Body of pancreas (tissue), 4 donors: ENCODE measurements around the gene MLH1. TPM values are rescaled to one million over a fixed set of nuclear protein-coding genes. Genes with fewer than 3 reads are reported as not detected.

Experiments
- ATAC-seq: fragments of 150-250 bp; one replicate; pipeline ENCODE4 v1.9.1; 2016
- DNase-seq, 4 donors: peaks; one replicate each; pipeline ENCODE4 v3.0.0-alpha.2; 2019
- H3K27ac ChIP-seq, 4 donors: fragments of 200-600 bp; sonication (generic); 1 replicate in 3 of 4; 2 replicates in 1 of 4; pipeline versions ENCODE4 v1.5.1 to v1.6.1; 2016 to 2019; ENCODE audit warnings: mild to moderate bottlenecking in 1 of 4, mixed read lengths in 1 of 4, moderate library complexity in 1 of 4
- H3K27me3 ChIP-seq, 2 donors: fragments of 200-600 bp; sonication (generic); one replicate each; pipeline ENCODE4 v1.6.0; 2016; ENCODE audit warnings: mild to moderate bottlenecking in 1 of 2
- H3K36me3 ChIP-seq, 2 donors: fragments of 200-600 bp; sonication (generic); replicated peaks in 1 of 2; 2 replicates each; pipeline ENCODE4 v1.5.1; 2016; ENCODE audit warnings: low read depth in 2 of 2; ENCODE audit not compliant: insufficient read depth in 1 of 2
- H3K4me1 ChIP-seq: fragments of 200-600 bp; sonication (generic); one replicate; pipeline ENCODE4 v1.6.0; 2016
- H3K4me3 ChIP-seq, 2 donors: fragments of 200-600 bp; sonication (generic); 1 replicate in 1 of 2; 2 replicates in 1 of 2; pipeline ENCODE4 v1.5.1; 2016 to 2019
- H3K9me3 ChIP-seq, 3 donors: fragments of 200-600 bp; sonication (generic); 1 replicate in 2 of 3; 2 replicates in 1 of 3; pipeline ENCODE4 v1.5.1; 2016
- POLR2A ChIP-seq, 3 donors: fragments of 450-650 bp; IDR thresholded peaks; one replicate each; pipeline ENCODE4 v1.6.1; 2016; ENCODE audit warnings: antibody characterized with exemption in 3 of 3, mild to moderate bottlenecking in 2 of 3
- WGBS, 2 donors: methylation state at CpG; one replicate each; pipeline ENCODE4 v1.1.5; 2017; 5-methylcytosine and 5-hydroxymethylcytosine counted together
- intact Hi-C: fragments of 100-400 bp; cut with DNase I; formaldehyde crosslinking; loops from one replicate; pipeline ENCODE4 v1.15.1; 2023
- total RNA-seq, 2 donors: library from RNA; depleted of rRNA; stranded (reverse); fragments of >200 nt; gene quantifications; one replicate each; pipeline ENCODE4 v1.1.0, GENCODE V29; 2016
- TF ChIP-seq, protein P1 (sequence below), 7 experiments: fragments of 450-650 bp in 4 of 7; fragments of 200-600 bp in 3 of 7; sonication (generic) in 3 of 7; IDR thresholded peaks; one replicate each; pipeline ENCODE4 v1.5.1; 2016 to 2019; ENCODE audit warnings: antibody characterized with exemption in 7 of 7

The MLH1 gene
- total RNA-seq, 2 donors from 2014 or later = 16.9 to 38.9 TPM

DNA sequence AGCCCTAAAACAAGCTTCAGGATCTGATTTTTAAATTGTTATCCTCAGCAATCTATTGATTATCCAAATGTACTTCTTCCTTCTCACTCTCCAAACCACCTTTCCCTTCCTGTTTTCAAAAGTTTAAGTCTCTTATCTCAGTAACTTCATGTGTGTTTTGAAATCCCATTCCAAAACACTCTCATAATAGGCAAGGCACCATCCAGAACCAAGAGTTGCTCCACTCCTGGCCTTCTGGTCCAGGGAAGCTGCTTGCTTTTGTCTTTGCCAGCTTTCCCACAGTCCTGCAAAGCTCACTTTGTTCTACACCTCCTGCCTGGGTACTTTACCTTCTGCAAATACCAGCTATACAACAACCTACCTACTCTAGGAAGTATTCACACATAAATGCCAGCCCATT is 63.5 kb downstream of the MLH1 start:
- H3K4me3 ChIP-seq = no peak overlapping the region
- H3K27ac ChIP-seq = no peak overlapping the region
- ATAC-seq (no peak), DNase-seq (no peak)
- H3K27me3 ChIP-seq = no peaks in the 10 kb centered on the region
- H3K4me1 ChIP-seq = peaks cover 13% of the 10 kb centered on the region
- no peaks in the 10 kb centered on the region for H3K9me3 ChIP-seq
- peaks cover 0 to 15% of the 10 kb centered on the region in 2 donors for H3K36me3 ChIP-seq
- no peak for TF ChIP-seq POLR2A (IDR thresholded peaks at IDR 0.05)
- TF ChIP-seq, protein P1, sequence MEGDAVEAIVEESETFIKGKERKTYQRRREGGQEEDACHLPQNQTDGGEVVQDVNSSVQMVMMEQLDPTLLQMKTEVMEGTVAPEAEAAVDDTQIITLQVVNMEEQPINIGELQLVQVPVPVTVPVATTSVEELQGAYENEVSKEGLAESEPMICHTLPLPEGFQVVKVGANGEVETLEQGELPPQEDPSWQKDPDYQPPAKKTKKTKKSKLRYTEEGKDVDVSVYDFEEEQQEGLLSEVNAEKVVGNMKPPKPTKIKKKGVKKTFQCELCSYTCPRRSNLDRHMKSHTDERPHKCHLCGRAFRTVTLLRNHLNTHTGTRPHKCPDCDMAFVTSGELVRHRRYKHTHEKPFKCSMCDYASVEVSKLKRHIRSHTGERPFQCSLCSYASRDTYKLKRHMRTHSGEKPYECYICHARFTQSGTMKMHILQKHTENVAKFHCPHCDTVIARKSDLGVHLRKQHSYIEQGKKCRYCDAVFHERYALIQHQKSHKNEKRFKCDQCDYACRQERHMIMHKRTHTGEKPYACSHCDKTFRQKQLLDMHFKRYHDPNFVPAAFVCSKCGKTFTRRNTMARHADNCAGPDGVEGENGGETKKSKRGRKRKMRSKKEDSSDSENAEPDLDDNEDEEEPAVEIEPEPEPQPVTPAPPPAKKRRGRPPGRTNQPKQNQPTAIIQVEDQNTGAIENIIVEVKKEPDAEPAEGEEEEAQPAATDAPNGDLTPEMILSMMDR (IDR thresholded peaks at IDR 0.05) = no peak
- intact Hi-C loops = no loop called here

- Histone ChIP-seq H3K36me3 (peaks cover 0 to 14% of the 10 kb centered on the region in 2 donors), H3K27ac (no peak overlapping the region), H3K9me3 (no peaks in the 10 kb centered on the region), H3K4me1 (peaks cover 10% of the 10 kb centered on the region), H3K4me3 (no peak overlapping the region), H3K27me3 (no peaks in the 10 kb centered on the region)
- TF ChIP-seq POLR2A (IDR thresholded peaks at IDR 0.05) = no peak
- TF ChIP-seq, protein P1 (IDR thresholded peaks at IDR 0.05) = no peak
- DNase-seq (no peak), ATAC-seq (no peak)
- intact Hi-C loops = no loop called here
- WGBS, 2 donors = 95 to 100% methylated on average over 5 of the region's 5 CpGs
Measured at GRCh38 chr3:37058117-37058516, 64.8 kb downstream of the MLH1 start.

GRCh38 chr3:37064747-37065146 is 71.4 kb downstream of the MLH1 start:
- Histone ChIP-seq H3K9me3 (no peaks in the 10 kb centered on the region), H3K4me3 (no peak overlapping the region), H3K36me3 (peaks cover 0 to 14% of the 10 kb centered on the region in 2 donors), H3K4me1 (no peaks in the 10 kb centered on the region), H3K27me3 (no peaks in the 10 kb centered on the region), H3K27ac (no peak overlapping the region)
- DNase-seq (no peak), ATAC-seq (no peak)
- intact Hi-C loops = no loop called here
- TF ChIP-seq POLR2A (IDR thresholded peaks at IDR 0.05) = no peak
- TF ChIP-seq, protein P1 (IDR thresholded peaks at IDR 0.05) = no peak
- 93 to 95% methylated on average over 3 of the region's 3 CpGs for WGBS, 2 donors

DNA sequence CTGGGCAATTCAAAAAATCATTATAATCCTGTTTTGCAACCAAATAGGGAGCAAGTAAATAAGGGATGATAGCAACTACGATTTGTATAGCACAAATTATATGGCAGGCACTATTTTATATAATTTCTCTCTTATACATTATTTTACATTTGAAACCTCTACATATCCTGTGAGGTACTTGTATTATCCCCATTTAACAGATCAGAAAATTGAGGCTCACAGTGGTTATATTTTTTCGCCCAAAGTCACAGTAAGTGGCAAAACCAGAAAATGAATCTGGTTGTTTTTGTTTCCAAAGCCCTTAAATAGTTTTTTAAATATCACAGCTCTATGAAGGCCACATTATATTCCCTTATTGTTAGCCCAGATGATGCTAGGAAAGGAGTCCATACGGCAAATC is 74.3 kb downstream of the MLH1 start:
- intact Hi-C loops = no loop called here
- WGBS, 2 donors = 82 to 86% methylated on average over 3 of the region's 3 CpGs
- Histone ChIP-seq H3K9me3 (no peaks in the 10 kb centered on the region), H3K27ac (no peak overlapping the region), H3K4me1 (no peaks in the 10 kb centered on the region), H3K4me3 (no peak overlapping the region), H3K27me3 (no peaks in the 10 kb centered on the region), H3K36me3 (peaks cover 0 to 12% of the 10 kb centered on the region in 2 donors)
- ATAC-seq (no peak), DNase-seq (no peak)
- TF ChIP-seq, protein P1 (IDR thresholded peaks at IDR 0.05) = no peak
- TF ChIP-seq POLR2A (IDR thresholded peaks at IDR 0.05) = no peak

DNA sequence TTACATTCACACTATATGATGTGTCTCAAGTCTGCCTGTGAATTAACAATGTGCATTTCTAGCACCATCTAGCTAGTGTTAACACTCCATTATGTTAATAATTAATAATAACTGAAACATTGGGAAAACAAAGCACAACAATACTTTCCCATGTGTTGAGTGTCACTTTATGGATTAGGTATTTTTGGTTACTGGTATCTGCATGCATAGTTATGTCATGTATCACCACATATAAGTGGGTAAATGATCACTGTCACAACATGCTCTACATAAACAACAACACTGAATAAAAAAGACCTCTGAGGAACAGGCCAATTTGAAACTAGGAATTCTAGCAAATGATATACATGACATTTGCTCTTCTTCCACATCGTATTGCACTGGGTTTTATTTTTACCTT is 74.7 kb downstream of the MLH1 start:
- Histone ChIP-seq H3K27ac (no peak overlapping the region), H3K9me3 (no peaks in the 10 kb centered on the region), H3K4me3 (no peak overlapping the region), H3K4me1 (no peaks in the 10 kb centered on the region), H3K27me3 (no peaks in the 10 kb centered on the region), H3K36me3 (peaks cover 0 to 11% of the 10 kb centered on the region in 2 donors)
- intact Hi-C loops = no loop called here
- 88 to 90% methylated on average over 1 of the region's 1 CpG for WGBS, 2 donors
- ATAC-seq = no peak
- TF ChIP-seq POLR2A (IDR thresholded peaks at IDR 0.05) = no peak
- DNase-seq = no peak
